Ishikawa (cell line): ENCODE data around the gene GRID2IP.

ENCODE experiments used
- REST ChIP-seq: IDR thresholded peaks from 2 replicates; pipeline ENCODE4 v1.6.1; 2012; ENCODE audit warnings: low read depth, mild to moderate bottlenecking
- YY1 ChIP-seq: IDR thresholded peaks from 2 replicates; pipeline ENCODE4 v1.6.1; 2012; ENCODE audit warnings: low read depth

DNA sequence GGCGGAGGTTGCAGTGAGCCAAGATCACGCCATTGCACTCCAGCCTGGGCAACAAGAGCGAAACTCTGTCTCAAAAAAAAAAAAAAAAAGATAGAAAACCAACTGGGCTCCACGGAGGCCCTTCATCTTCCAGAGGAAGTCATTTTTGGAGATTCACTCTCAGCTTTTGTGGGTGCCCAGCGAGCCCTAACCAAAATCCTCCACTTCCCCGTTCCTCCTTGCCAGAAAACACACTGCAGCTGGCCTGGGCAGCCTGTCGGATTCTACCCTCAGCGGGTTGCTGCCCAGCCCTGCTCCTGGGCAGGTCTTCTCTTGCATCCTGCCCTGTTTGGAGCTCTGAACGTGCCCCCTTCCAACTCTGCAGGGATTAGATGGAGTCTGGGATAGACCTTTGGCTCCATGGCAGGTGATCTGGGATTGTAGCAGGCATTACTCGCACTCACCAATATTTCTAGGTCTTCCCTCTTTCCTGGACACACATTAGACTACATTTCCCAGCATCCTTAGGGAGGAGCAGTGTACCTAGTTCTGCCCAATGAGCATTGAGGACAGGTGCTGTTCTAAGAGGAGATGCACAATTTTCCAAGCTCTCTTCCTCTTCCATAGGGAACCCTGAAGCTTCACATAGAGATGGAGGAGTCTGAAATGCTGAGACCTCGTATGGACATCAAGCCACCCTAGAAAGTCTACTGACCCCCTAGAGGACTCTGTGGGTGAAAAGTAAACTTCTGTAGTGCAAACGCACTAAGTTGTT lies 4.6 kb downstream of the GRID2IP start:
- TF ChIP-seq REST: no peak
- no peak for TF ChIP-seq YY1
